ENCODE data around the gene HHIPL2.

The HHIPL2 gene

DNA sequence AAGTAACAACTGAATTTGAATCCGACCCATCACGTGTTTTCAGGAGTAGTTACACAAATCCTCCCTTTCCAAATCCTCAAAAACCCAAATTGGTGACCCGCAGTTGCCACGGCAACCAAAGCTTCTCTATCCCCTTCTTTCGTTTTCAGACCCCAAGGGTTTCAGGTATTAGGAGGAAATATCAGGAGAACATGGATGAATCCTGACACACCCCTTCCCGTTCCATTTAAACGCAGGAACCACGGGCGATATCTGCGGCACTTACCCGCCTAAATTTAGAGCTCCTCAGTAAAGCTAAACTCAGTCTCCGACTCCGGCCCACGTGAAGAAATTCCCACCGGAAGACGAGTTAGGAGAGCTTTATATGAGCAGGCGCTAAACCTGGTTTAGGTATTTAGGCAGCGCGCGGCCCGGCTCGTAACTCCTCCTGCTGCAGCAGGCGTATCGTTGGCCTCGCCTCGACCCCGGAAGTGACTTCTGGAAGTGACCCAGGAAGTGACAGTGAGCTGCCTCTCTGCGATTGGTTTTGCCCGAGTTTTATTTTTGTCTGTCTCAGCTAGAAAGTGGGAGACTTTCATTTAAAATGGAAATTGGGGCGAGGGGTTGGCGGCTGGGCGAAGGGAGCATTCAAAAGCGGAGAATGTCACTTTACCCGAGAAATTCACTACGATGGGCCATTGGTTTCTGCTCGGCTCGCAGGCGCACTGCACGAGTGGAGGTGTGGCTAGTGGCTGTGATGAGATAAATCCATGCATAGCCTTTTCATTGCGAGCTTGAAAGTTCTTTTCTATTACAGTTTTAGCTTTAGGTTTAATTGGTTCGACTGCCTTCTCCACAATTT is 41.8 kb upstream of the HHIPL2 start, which contains the start of gene TAF1A (continued):
- TF ChIP-seq, protein P1, sequence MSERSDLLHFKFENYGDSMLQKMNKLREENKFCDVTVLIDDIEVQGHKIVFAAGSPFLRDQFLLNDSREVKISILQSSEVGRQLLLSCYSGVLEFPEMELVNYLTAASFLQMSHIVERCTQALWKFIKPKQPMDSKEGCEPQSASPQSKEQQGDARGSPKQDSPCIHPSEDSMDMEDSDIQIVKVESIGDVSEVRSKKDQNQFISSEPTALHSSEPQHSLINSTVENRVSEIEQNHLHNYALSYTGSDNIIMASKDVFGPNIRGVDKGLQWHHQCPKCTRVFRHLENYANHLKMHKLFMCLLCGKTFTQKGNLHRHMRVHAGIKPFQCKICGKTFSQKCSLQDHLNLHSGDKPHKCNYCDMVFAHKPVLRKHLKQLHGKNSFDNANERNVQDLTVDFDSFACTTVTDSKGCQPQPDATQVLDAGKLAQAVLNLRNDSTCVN (tag by site-specific recombination; optimal IDR thresholded peaks at IDR 0.05) = peak; percentile 52
- TF ChIP-seq GLIS2 (tag by site-specific recombination; IDR thresholded peaks at IDR 0.05) (no peak), ZIC2 (tag by site-specific recombination; IDR thresholded peaks at IDR 0.05) (no peak), ZFP69B (tag by site-specific recombination; IDR thresholded peaks at IDR 0.05) (peak; percentile 39), RBAK (tag by site-specific recombination; IDR thresholded peaks at IDR 0.05) (no peak), ZNF558 (tag by site-specific recombination; IDR thresholded peaks at IDR 0.05) (no peak), IKZF3 (tag by site-specific recombination; IDR thresholded peaks at IDR 0.05) (peak; percentile 90; the same call in 1 of the 2 replicates), ZEB2 (tag by site-specific recombination; IDR thresholded peaks at IDR 0.05) (peak; percentile 65; the same call in 1 of the 2 replicates), ZNF530 (tag by site-specific recombination; IDR thresholded peaks at IDR 0.05; ENCODE audit: low read depth) (no peak), ZSCAN23 (tag by site-specific recombination; IDR thresholded peaks at IDR 0.05) (no peak), ZNF404 (tag by site-specific recombination; IDR thresholded peaks at IDR 0.05) (no peak), GLI2 (tag by site-specific recombination; IDR thresholded peaks at IDR 0.05; ENCODE audit: borderline replicate concordance, low read depth) (no peak), ZNF501 (tag by site-specific recombination; IDR thresholded peaks at IDR 0.05) (peak; percentile 57; the same call in 1 of the 2 replicates), ZFP3 (tag by site-specific recombination; IDR thresholded peaks at IDR 0.05; ENCODE audit: low read depth) (no peak), SP7 (tag by site-specific recombination; IDR thresholded peaks at IDR 0.05) (peak; percentile 58; the same call in 1 of the 2 replicates), TRIM28 (IDR thresholded peaks at IDR 0.05; ENCODE audit: borderline replicate concordance, low read length) (no peak), ZNF155 (tag by site-specific recombination; IDR thresholded peaks at IDR 0.05) (no peak), KLF9 (tag by site-specific recombination; IDR thresholded peaks at IDR 0.05; ENCODE audit: low read depth) (peak; percentile 67), KLF10 (tag by site-specific recombination; IDR thresholded peaks at IDR 0.05) (peak; percentile 89), SP3 (tag by site-specific recombination; IDR thresholded peaks at IDR 0.05) (peak; percentile 65), ZNF658 (tag by site-specific recombination; IDR thresholded peaks at IDR 0.05) (no peak), ZNF335 (tag by site-specific recombination; conservative IDR thresholded peaks at IDR 0.05) (peak; percentile 98), WT1 (tag by site-specific recombination; IDR thresholded peaks at IDR 0.05) (no peak), ZNF837 (tag by site-specific recombination; IDR thresholded peaks at IDR 0.05) (no peak)
- TF ChIP-seq, protein P2, sequence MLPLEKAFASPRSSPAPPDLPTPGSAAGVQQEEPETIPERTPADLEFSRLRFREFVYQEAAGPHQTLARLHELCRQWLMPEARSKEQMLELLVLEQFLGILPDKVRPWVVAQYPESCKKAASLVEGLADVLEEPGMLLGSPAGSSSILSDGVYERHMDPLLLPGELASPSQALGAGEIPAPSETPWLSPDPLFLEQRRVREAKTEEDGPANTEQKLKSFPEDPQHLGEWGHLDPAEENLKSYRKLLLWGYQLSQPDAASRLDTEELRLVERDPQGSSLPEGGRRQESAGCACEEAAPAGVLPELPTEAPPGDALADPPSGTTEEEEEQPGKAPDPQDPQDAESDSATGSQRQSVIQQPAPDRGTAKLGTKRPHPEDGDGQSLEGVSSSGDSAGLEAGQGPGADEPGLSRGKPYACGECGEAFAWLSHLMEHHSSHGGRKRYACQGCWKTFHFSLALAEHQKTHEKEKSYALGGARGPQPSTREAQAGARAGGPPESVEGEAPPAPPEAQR (tag by site-specific recombination; IDR thresholded peaks at IDR 0.05) = no peak
- TF ChIP-seq, protein P3, sequence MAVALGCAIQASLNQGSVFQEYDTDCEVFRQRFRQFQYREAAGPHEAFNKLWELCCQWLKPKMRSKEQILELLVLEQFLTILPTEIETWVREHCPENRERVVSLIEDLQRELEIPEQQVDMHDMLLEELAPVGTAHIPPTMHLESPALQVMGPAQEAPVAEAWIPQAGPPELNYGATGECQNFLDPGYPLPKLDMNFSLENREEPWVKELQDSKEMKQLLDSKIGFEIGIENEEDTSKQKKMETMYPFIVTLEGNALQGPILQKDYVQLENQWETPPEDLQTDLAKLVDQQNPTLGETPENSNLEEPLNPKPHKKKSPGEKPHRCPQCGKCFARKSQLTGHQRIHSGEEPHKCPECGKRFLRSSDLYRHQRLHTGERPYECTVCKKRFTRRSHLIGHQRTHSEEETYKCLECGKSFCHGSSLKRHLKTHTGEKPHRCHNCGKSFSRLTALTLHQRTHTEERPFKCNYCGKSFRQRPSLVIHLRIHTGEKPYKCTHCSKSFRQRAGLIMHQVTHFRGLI (tag by site-specific recombination; IDR thresholded peaks at IDR 0.05) = peak; percentile 57; the same call in 1 of the 2 replicates
- TF ChIP-seq, protein P4, sequence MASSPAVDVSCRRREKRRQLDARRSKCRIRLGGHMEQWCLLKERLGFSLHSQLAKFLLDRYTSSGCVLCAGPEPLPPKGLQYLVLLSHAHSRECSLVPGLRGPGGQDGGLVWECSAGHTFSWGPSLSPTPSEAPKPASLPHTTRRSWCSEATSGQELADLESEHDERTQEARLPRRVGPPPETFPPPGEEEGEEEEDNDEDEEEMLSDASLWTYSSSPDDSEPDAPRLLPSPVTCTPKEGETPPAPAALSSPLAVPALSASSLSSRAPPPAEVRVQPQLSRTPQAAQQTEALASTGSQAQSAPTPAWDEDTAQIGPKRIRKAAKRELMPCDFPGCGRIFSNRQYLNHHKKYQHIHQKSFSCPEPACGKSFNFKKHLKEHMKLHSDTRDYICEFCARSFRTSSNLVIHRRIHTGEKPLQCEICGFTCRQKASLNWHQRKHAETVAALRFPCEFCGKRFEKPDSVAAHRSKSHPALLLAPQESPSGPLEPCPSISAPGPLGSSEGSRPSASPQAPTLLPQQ (tag by site-specific recombination; IDR thresholded peaks at IDR 0.05) = peak; percentile 78
- TF ChIP-seq, protein P5, sequence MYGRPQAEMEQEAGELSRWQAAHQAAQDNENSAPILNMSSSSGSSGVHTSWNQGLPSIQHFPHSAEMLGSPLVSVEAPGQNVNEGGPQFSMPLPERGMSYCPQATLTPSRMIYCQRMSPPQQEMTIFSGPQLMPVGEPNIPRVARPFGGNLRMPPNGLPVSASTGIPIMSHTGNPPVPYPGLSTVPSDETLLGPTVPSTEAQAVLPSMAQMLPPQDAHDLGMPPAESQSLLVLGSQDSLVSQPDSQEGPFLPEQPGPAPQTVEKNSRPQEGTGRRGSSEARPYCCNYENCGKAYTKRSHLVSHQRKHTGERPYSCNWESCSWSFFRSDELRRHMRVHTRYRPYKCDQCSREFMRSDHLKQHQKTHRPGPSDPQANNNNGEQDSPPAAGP (tag by site-specific recombination; IDR thresholded peaks at IDR 0.05) = no peak
- TF ChIP-seq, protein P6, sequence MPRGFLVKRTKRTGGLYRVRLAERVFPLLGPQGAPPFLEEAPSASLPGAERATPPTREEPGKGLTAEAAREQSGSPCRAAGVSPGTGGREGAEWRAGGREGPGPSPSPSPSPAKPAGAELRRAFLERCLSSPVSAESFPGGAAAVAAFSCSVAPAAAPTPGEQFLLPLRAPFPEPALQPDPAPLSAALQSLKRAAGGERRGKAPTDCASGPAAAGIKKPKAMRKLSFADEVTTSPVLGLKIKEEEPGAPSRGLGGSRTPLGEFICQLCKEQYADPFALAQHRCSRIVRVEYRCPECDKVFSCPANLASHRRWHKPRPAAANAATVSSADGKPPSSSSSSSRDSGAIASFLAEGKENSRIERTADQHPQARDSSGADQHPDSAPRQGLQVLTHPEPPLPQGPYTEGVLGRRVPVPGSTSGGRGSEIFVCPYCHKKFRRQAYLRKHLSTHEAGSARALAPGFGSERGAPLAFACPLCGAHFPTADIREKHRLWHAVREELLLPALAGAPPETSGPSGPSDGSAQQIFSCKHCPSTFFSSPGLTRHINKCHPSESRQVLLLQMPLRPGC (tag by site-specific recombination; IDR thresholded peaks at IDR 0.05) = no peak
- TF ChIP-seq, protein P7, sequence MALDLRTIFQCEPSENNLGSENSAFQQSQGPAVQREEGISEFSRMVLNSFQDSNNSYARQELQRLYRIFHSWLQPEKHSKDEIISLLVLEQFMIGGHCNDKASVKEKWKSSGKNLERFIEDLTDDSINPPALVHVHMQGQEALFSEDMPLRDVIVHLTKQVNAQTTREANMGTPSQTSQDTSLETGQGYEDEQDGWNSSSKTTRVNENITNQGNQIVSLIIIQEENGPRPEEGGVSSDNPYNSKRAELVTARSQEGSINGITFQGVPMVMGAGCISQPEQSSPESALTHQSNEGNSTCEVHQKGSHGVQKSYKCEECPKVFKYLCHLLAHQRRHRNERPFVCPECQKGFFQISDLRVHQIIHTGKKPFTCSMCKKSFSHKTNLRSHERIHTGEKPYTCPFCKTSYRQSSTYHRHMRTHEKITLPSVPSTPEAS (tag by site-specific recombination; IDR thresholded peaks at IDR 0.05) = no peak
